Measurements from ENCODE around the gene SLC25A38. TPM values are rescaled to one million over a fixed set of nuclear protein-coding genes. Genes with fewer than 3 reads are reported as not detected.

Gene SLC25A38
- total and polyA plus RNA-seq, 10 of the 15 experiments (the other 5 are each of a cell fraction or from before 2014, with no cell fraction given): 15.2 to 55.2 (median 39.2) TPM

- BruUV-seq (replicated peaks): no TSS peak
- H4K20me1 ChIP-seq (ENCODE audit: control insufficient read depth, insufficient read depth): no peaks in the 10 kb centered on the region
- WGBS (ENCODE audit: insufficient coverage, insufficient replicate concordance, low lambda C conversion rate, missing lambda C conversion rate): 90% methylated on average over 22 of the region's 22 CpGs
- FAIRE-seq (no peak), DNase-seq (ENCODE audit: low read depth, low spot score) (no peak), ATAC-seq (no peak)
- RAD21 ChIA-PET (ENCODE audit: unreplicated experiment): no interaction called here
- H3K9me3 ChIP-seq (replicated peaks; ENCODE audit: control insufficient read depth, insufficient read depth, low read length): no peaks in the 10 kb centered on the region
- no peak overlapping the region for H3K4me3 ChIP-seq
- H3K27me3 ChIP-seq (replicated peaks in 1 of 2; ENCODE audit: control insufficient read depth in 2 of 2, insufficient read depth in 2 of 2, low read length in 1 of 2): no peaks in the 10 kb centered on the region
- no peak overlapping the region for H3K4me2 ChIP-seq (ENCODE audit: control insufficient read depth, insufficient read depth)
- in situ Hi-C loops (cut with MboI): no loop called here
- H3K36me3 ChIP-seq (ENCODE audit: control insufficient read depth in 2 of 2, insufficient read depth in 2 of 2, low read length in 1 of 2): no peaks in the 10 kb centered on the region
- H3K79me2 ChIP-seq (ENCODE audit: control insufficient read depth, insufficient read depth, low read length): no peaks in the 10 kb centered on the region
- intact Hi-C loops (cut with micrococcal nuclease; ENCODE audit: unreplicated experiment): no loop called here
- H2AFZ ChIP-seq (ENCODE audit: control insufficient read depth, low read depth, low read length): no peak overlapping the region
- no peak overlapping the region for H3K9ac ChIP-seq (ENCODE audit: control insufficient read depth, insufficient read depth, low read length)
- H3K27ac ChIP-seq (ENCODE audit: control insufficient read depth, insufficient read depth): no peak overlapping the region
- H3K4me1 ChIP-seq (ENCODE audit: control insufficient read depth, insufficient read depth, low read length): no peaks in the 10 kb centered on the region
- POLR2A ChIA-PET: no interaction called here
- CTCF ChIA-PET: no interaction called here
- SMC1A ChIA-PET (ENCODE audit: uncharacterized antibody, unreplicated experiment): interaction anchor here (0.6 kb wide), 1 partner anchor 14 kb away, joined by 5 read pairs; no protein-coding TSS in a partner anchor
- no peak for TF ChIP-seq BRCA1 (IDR thresholded peaks at IDR 0.05; ENCODE audit: low read depth, low read length)
- TF ChIP-seq NR2C2 (IDR thresholded peaks at IDR 0.05; ENCODE audit: borderline replicate concordance, control insufficient read depth, insufficient read length, low read depth): no peak
- TF ChIP-seq EP300 (IDR thresholded peaks at IDR 0.05; ENCODE audit: borderline replicate concordance in 1 of 2, control insufficient read depth in 1 of 2, low read depth in 2 of 2, low read length in 2 of 2): no peak
- TF ChIP-seq PAX8 (IDR thresholded peaks at IDR 0.05): no peak
- no peak for TF ChIP-seq ZBED1 (IDR thresholded peaks at IDR 0.05; ENCODE audit: borderline replicate concordance)
- no peak for TF ChIP-seq BHLHE40 (IDR thresholded peaks at IDR 0.05; ENCODE audit: borderline replicate concordance in 1 of 2, low read depth in 2 of 2, low read length in 1 of 2)
- no peak for TF ChIP-seq SUPT20H (IDR thresholded peaks at IDR 0.05; ENCODE audit: borderline replicate concordance, control insufficient read depth, low read depth, low read length)
- TF ChIP-seq ASH2L (IDR thresholded peaks at IDR 0.05; ENCODE audit: borderline replicate concordance, low read depth): no peak
- TF ChIP-seq RCOR1 (conservative IDR thresholded peaks at IDR 0.05; ENCODE audit: low read depth, low read length): no peak
- no peak for TF ChIP-seq TCF3 (IDR thresholded peaks at IDR 0.05; ENCODE audit: borderline replicate concordance, insufficient read depth, low read depth, low read length)
- TF ChIP-seq CHD4 (IDR thresholded peaks at IDR 0.05): no peak
- no peak for TF ChIP-seq ZNF687 (IDR thresholded peaks at IDR 0.05)
- no peak for TF ChIP-seq CTCF (IDR thresholded peaks at IDR 0.05 in 2 of 3, conservative IDR thresholded peaks at IDR 0.05 in 1 of 3; ENCODE audit: control insufficient read depth in 2 of 3, extremely low read depth in 1 of 3, insufficient read depth in 1 of 3, low read depth in 3 of 3, low read length in 3 of 3)
- TF ChIP-seq TAF1 (IDR thresholded peaks at IDR 0.05; ENCODE audit: borderline replicate concordance, low read depth, low read length): no peak
- no peak for TF ChIP-seq PKNOX1 (IDR thresholded peaks at IDR 0.05)
- no peak for TF ChIP-seq ELK1 (IDR thresholded peaks at IDR 0.05; ENCODE audit: low read depth, low read length)
These were observed 45.6 kb downstream of the SLC25A38 start for GRCh38 chr3:39428745-39429201.
